Breast epithelium (tissue), 4 donors: ENCODE measurements around the gene PKIG. TPM values are rescaled to one million over a fixed set of nuclear protein-coding genes. Genes with fewer than 3 reads are reported as not detected.
A peak's percentile ranks its signal among the peaks of the same experiment; 100 is the strongest.

Source experiments
- DNase-seq, 2 donors: peaks; one replicate each; pipeline ENCODE4 v3.0.0-alpha.2; 2019; ENCODE audit warnings: low spot score in 2 of 2
- H3K27ac ChIP-seq, 2 donors: fragments of 200-600 bp; sonication (generic) in 1 of 2; one replicate each; pipeline ENCODE4 v1.5.1; 2016 to 2019; ENCODE audit warnings: mild to moderate bottlenecking in 1 of 2
- H3K27me3 ChIP-seq, 2 donors: fragments of 200-600 bp; sonication (generic) in 1 of 2; one replicate each; pipeline versions ENCODE4 v1.5.1 to v1.6.0; 2017 to 2019; ENCODE audit warnings: control low read depth in 1 of 2, mild to moderate bottlenecking in 1 of 2
- H3K36me3 ChIP-seq: fragments of 200-600 bp; one replicate; pipeline ENCODE4 v1.5.1; 2019
- H3K4me1 ChIP-seq, 2 donors: fragments of 200-600 bp; sonication (generic); one replicate each; pipeline ENCODE4 v1.5.1; 2016 to 2019; ENCODE audit warnings: control low read depth in 1 of 2
- H3K4me3 ChIP-seq, 3 donors: fragments of 200-600 bp; sonication (generic); 1 replicate in 2 of 3; 2 replicates in 1 of 3; pipeline ENCODE4 v1.5.1; 2016 to 2019; ENCODE audit warnings: mild to moderate bottlenecking in 3 of 3, moderate library complexity in 2 of 3
- H3K9me3 ChIP-seq, 2 donors: fragments of 200-600 bp; sonication (generic) in 1 of 2; one replicate each; pipeline ENCODE4 v1.5.1; 2016 to 2019; ENCODE audit warnings: control low read depth in 1 of 2
- CTCF ChIP-seq, 3 donors: fragments of 450-650 bp; IDR thresholded peaks; one replicate each; pipeline ENCODE4 v1.5.1; 2016 to 2017; ENCODE audit warnings: antibody characterized with exemption in 3 of 3, mild to moderate bottlenecking in 3 of 3, moderate library complexity in 3 of 3
- POLR2A ChIP-seq: fragments of 450-650 bp; IDR thresholded peaks from one replicate; pipeline ENCODE4 v1.6.1; 2016; ENCODE audit warnings: antibody characterized with exemption, mild to moderate bottlenecking, moderate library complexity
- POLR2AphosphoS5 ChIP-seq, 3 donors: sonication (generic); formaldehyde crosslinking; IDR thresholded peaks; one replicate each; pipeline ENCODE4 v1.6.1; 2017; ENCODE audit warnings: antibody characterized with exemption in 3 of 3
- intact Hi-C: fragments of 100-400 bp; cut with DNase I; formaldehyde crosslinking; loops from one replicate; pipeline ENCODE4 v1.15.1; 2023; ENCODE audit warnings: low total_unique reads
- total RNA-seq, 3 donors: library from RNA; depleted of rRNA; stranded (reverse); fragments of >200 nt; gene quantifications; one replicate each; pipeline ENCODE4 v1.1.0, GENCODE V29; 2016

Gene PKIG
- total RNA-seq, 3 donors from 2014 or later: 59.9 to 102 (median 99.1) TPM

- Histone ChIP-seq H3K27me3 (no peaks in the 10 kb centered on the region), H3K4me3 (no peak overlapping the region), H3K9me3 (no peaks in the 10 kb centered on the region), H3K27ac (no peak overlapping the region), H3K4me1 (peaks cover 0 to 7% of the 10 kb centered on the region in 2 donors), H3K36me3 (no peaks in the 10 kb centered on the region)
- no peak for TF ChIP-seq CTCF (IDR thresholded peaks at IDR 0.05)
- TF ChIP-seq POLR2A: no peak
- TF ChIP-seq POLR2AphosphoS5 (IDR thresholded peaks at IDR 0.05): no peak
- no peak for DNase-seq
- intact Hi-C loops: loop anchor here (10.0 kb wide), 1 partner anchor 72 kb away; no protein-coding TSS in a partner anchor
These were observed 24.5 kb downstream of the PKIG start for GRCh38 chr20:44606725-44607441.

- Histone ChIP-seq H3K27ac (peak overlapping the region; percentile 60 to 86), H3K4me3 (peak overlapping the region in 1 of 3 donors; percentile 32), H3K36me3 (no peaks in the 10 kb centered on the region), H3K9me3 (no peaks in the 10 kb centered on the region), H3K4me1 (no peaks in the 10 kb centered on the region), H3K27me3 (no peaks in the 10 kb centered on the region)
- no peak for DNase-seq
- intact Hi-C loops: loop anchor here (10.0 kb wide), 1 partner anchor 74 kb away; no protein-coding TSS in a partner anchor
- TF ChIP-seq CTCF (IDR thresholded peaks at IDR 0.05) (no peak), POLR2AphosphoS5 (IDR thresholded peaks at IDR 0.05) (no peak), POLR2A (no peak)
These were observed 26.7 kb downstream of the PKIG start for GRCh38 chr20:44609006-44609515.

- intact Hi-C loops: loop anchor here (5.0 to 10.0 kb wide), 2 partner anchors 75 to 222 kb away; no protein-coding TSS in a partner anchor
- peak; percentile 86 to 88 for DNase-seq
- H3K9me3 ChIP-seq: no peaks in the 10 kb centered on the region
- no peaks in the 10 kb centered on the region for H3K27me3 ChIP-seq
- no peaks in the 10 kb centered on the region for H3K4me1 ChIP-seq
- TF ChIP-seq POLR2A (no peak), CTCF (IDR thresholded peaks at IDR 0.05) (peak; percentile 86 to 99 (median 96)), POLR2AphosphoS5 (IDR thresholded peaks at IDR 0.05) (peak; percentile 79 to 89 (median 87))
- H3K36me3 ChIP-seq: no peaks in the 10 kb centered on the region
- H3K27ac ChIP-seq: peak overlapping the region; percentile 60 to 86
- H3K4me3 ChIP-seq: peak overlapping the region in 2 of 3 donors; percentile 20 to 32
These were observed 27.3 kb downstream of the PKIG start for GRCh38 chr20:44609516-44610312.

- Histone ChIP-seq H3K4me3 (no peak overlapping the region), H3K9me3 (no peaks in the 10 kb centered on the region), H3K4me1 (peaks cover 0 to 3% of the 10 kb centered on the region in 2 donors), H3K36me3 (no peaks in the 10 kb centered on the region), H3K27ac (peak overlapping the region; percentile 60 to 86), H3K27me3 (no peaks in the 10 kb centered on the region)
- intact Hi-C loops: loop anchor here (5.0 kb wide), 1 partner anchor 223 kb away; no protein-coding TSS in a partner anchor
- TF ChIP-seq CTCF (IDR thresholded peaks at IDR 0.05) (peak in 1 of 3 donors; percentile 7), POLR2AphosphoS5 (IDR thresholded peaks at IDR 0.05) (no peak), POLR2A (no peak)
- no peak for DNase-seq
These were observed 28.1 kb downstream of the PKIG start for GRCh38 chr20:44610313-44610962.
